H1 (cell line): ENCODE measurements around the gene UBA3. TPM values are rescaled to one million over a fixed set of nuclear protein-coding genes. Genes with fewer than 3 reads are reported as not detected.

Experiments
- CTCF ChIA-PET: fragments of 300-600 bp; sonication (Branson Sonifier 250); formaldehyde crosslinking; loops from one replicate; lab custom pipeline; 2021; ENCODE audit not compliant: partially characterized antibody; lab: Charles Lee
- POLR2A ChIA-PET: fragments of 300-600 bp; sonication (Branson Sonifier 250); formaldehyde crosslinking; loops from one replicate; lab custom pipeline; 2021; ENCODE audit warnings: inconsistent platforms; ENCODE audit not compliant: partially characterized antibody; lab: Charles Lee
- DNase-seq, 2 experiments: peaks; one replicate each; pipeline versions ENCODE4 v3.0.0 to v3.0.0-alpha.2; 2010 to 2022; ENCODE audit warnings: low spot score in 2 of 2, low read depth in 1 of 2, mixed read lengths in 1 of 2
- FAIRE-seq: peaks from 2 replicates; lab custom pipeline; 2011; peaks lifted over from hg19 to GRCh38; lab: Jason Lieb, UNC
- H2AFZ ChIP-seq: 2 replicates; pipeline ENCODE4 v1.8.1; 2012; ENCODE audit warnings: low read length, inconsistent platforms
- H2AK5ac ChIP-seq: 2 replicates; pipeline ENCODE4 v1.6.1; 2013; ENCODE audit warnings: low read depth, low read length
- H2BK120ac ChIP-seq: replicated peaks from 2 replicates; pipeline ENCODE3; 2013; ENCODE audit warnings: low read depth, low read length, inconsistent platforms
- H2BK12ac ChIP-seq: 2 replicates; pipeline ENCODE4 v1.6.1; 2013; ENCODE audit warnings: low read depth, low read length
- H2BK15ac ChIP-seq: 2 replicates; pipeline ENCODE4 v1.6.1; 2013; ENCODE audit warnings: low read length
- H2BK20ac ChIP-seq: 2 replicates; pipeline ENCODE4 v1.6.1; 2013; ENCODE audit warnings: low read length
- H2BK5ac ChIP-seq: 2 replicates; pipeline ENCODE4 v1.6.1; 2013; ENCODE audit warnings: low read depth, low read length
- H3K14ac ChIP-seq: 2 replicates; pipeline ENCODE4 v1.6.1; 2013; ENCODE audit warnings: inconsistent platforms; ENCODE audit not compliant: insufficient read length
- H3K18ac ChIP-seq: 2 replicates; pipeline ENCODE4 v1.6.1; 2013; ENCODE audit warnings: low read length; ENCODE audit errors: extremely low read depth
- H3K23ac ChIP-seq: 2 replicates; pipeline ENCODE4 v1.6.1; 2013; ENCODE audit warnings: inconsistent platforms; ENCODE audit not compliant: insufficient read length
- H3K23me2 ChIP-seq: 2 replicates; pipeline ENCODE4 v1.6.1; 2013; ENCODE audit warnings: low read depth, low read length
- H3K27ac ChIP-seq: 2 replicates; pipeline ENCODE4 v1.6.1; 2011; ENCODE audit warnings: low read depth, low read length, inconsistent platforms
- H3K27me3 ChIP-seq, 4 experiments: replicated peaks in 1 of 4; 1 replicate in 1 of 4; 2 replicates in 3 of 4; pipeline versions ENCODE4 v1.6.1 to v1.8.1; 2011 to 2013; ENCODE audit warnings: low read length in 3 of 4, mild to moderate bottlenecking in 3 of 4, inconsistent platforms in 2 of 4, mixed read lengths in 2 of 4, moderate library complexity in 1 of 4; ENCODE audit not compliant: control insufficient read depth in 3 of 4, insufficient read depth in 3 of 4; ENCODE audit errors: extremely low read depth in 1 of 4
- H3K36me3 ChIP-seq, 4 experiments: 2 replicates each; pipeline versions ENCODE4 v1.6.1 to v1.8.1; 2011 to 2013; ENCODE audit warnings: mild to moderate bottlenecking in 4 of 4, low read length in 3 of 4, moderate library complexity in 2 of 4, control low read depth in 1 of 4, inconsistent platforms in 1 of 4; ENCODE audit not compliant: insufficient read depth in 4 of 4, control insufficient read depth in 2 of 4
- H3K4ac ChIP-seq: replicated peaks from 2 replicates; pipeline ENCODE3; 2013; ENCODE audit warnings: low read length, low read depth, mixed read lengths, inconsistent platforms; ENCODE audit not compliant: insufficient read length
- H3K4me1 ChIP-seq, 4 experiments: replicated peaks in 1 of 4; 1 replicate in 1 of 4; 2 replicates in 3 of 4; pipeline versions ENCODE4 v1.6.1 to v1.8.1; 2011 to 2013; ENCODE audit warnings: low read length in 3 of 4, inconsistent platforms in 2 of 4, mixed read lengths in 1 of 4; ENCODE audit not compliant: insufficient read depth in 4 of 4, control insufficient read depth in 3 of 4
- H3K4me2 ChIP-seq, 2 experiments: 2 replicates each; pipeline versions ENCODE4 v1.6.1 to v1.8.1; 2011 to 2013; ENCODE audit warnings: low read depth in 2 of 2, low read length in 2 of 2, control low read depth in 1 of 2, inconsistent platforms in 1 of 2, mild to moderate bottlenecking in 1 of 2; ENCODE audit not compliant: insufficient read depth in 1 of 2
- H3K4me3 ChIP-seq, 4 experiments: fragments of 200-600, 300-600 bp in 1 of 4; sonication (generic), shearing (Covaris generic), sonication (Bioruptor Twin) in 1 of 4; 2 replicates each; pipeline versions ENCODE4 v1.5.1 to v1.8.1; 2011 to 2016; ENCODE audit warnings: low read length in 4 of 4, low read depth in 3 of 4, control low read depth in 2 of 4, inconsistent platforms in 2 of 4, mild to moderate bottlenecking in 2 of 4, mixed read lengths in 1 of 4, moderate library complexity in 1 of 4; ENCODE audit not compliant: insufficient read depth in 2 of 4; ENCODE audit errors: extremely low read depth in 1 of 4
- H3K56ac ChIP-seq: replicated peaks from 2 replicates; pipeline ENCODE3; 2013; ENCODE audit warnings: low read depth, mild to moderate bottlenecking, mixed read lengths, low read length, inconsistent platforms; ENCODE audit not compliant: insufficient read length
- H3K79me1 ChIP-seq: 2 replicates; pipeline ENCODE4 v1.6.1; 2013; ENCODE audit warnings: low read depth, low read length, control low read depth
- H3K79me2 ChIP-seq, 2 experiments: 2 replicates each; pipeline versions ENCODE4 v1.6.1 to v1.8.1; 2012 to 2013; ENCODE audit warnings: low read length in 2 of 2, mild to moderate bottlenecking in 2 of 2, inconsistent platforms in 1 of 2; ENCODE audit not compliant: insufficient read depth in 2 of 2, control insufficient read depth in 1 of 2
- H3K9ac ChIP-seq, 4 experiments: replicated peaks in 1 of 4; 1 replicate in 1 of 4; 2 replicates in 3 of 4; pipeline versions ENCODE4 v1.6.1 to v1.8.1; 2011 to 2013; ENCODE audit warnings: low read depth in 3 of 4, low read length in 3 of 4, control low read depth in 2 of 4, mild to moderate bottlenecking in 2 of 4, moderate library complexity in 2 of 4, inconsistent platforms in 1 of 4; ENCODE audit errors: extremely low read depth in 1 of 4
- H3K9me3 ChIP-seq, 2 experiments: 2 replicates each; pipeline versions ENCODE4 v1.6.1 to v1.8.1; 2012 to 2013; ENCODE audit warnings: mild to moderate bottlenecking in 2 of 2, moderate library complexity in 2 of 2, control low read depth in 1 of 2, inconsistent platforms in 1 of 2, low read depth in 1 of 2, low read length in 1 of 2, mixed read lengths in 1 of 2; ENCODE audit not compliant: insufficient read depth in 2 of 2
- H4K20me1 ChIP-seq, 2 experiments: replicated peaks in 1 of 2; 2 replicates each; pipeline versions ENCODE3 to v1.8.1; 2011 to 2013; ENCODE audit warnings: inconsistent platforms in 2 of 2, low read length in 2 of 2, mild to moderate bottlenecking in 1 of 2; ENCODE audit not compliant: insufficient read depth in 2 of 2, control insufficient read depth in 1 of 2
- H4K5ac ChIP-seq: 2 replicates; pipeline ENCODE4 v1.6.1; 2013; ENCODE audit warnings: low read length, low read depth, mixed read lengths, inconsistent platforms; ENCODE audit not compliant: insufficient read length
- H4K8ac ChIP-seq: 2 replicates; pipeline ENCODE4 v1.8.0; 2013; ENCODE audit warnings: mild to moderate bottlenecking, moderate library complexity, low read length, inconsistent platforms; ENCODE audit not compliant: insufficient read depth; ENCODE audit errors: extremely low read depth
- H4K91ac ChIP-seq: replicated peaks from 2 replicates; pipeline ENCODE3; 2013; ENCODE audit warnings: low read length, mixed read lengths, inconsistent platforms; ENCODE audit not compliant: insufficient read length
- ASH2L ChIP-seq: fragments of 200-600, 300-600 bp; sonication (generic); IDR thresholded peaks from one replicate; pipeline ENCODE4 v1.7.1; 2017; ENCODE audit warnings: low read length
- CBX5 ChIP-seq: fragments of 300-800, 300-1000 bp; sonication (generic); IDR thresholded peaks from 2 replicates; pipeline ENCODE4 v1.7.1; 2016; ENCODE audit warnings: antibody characterized with exemption, low read length, low read depth
- CHD1 ChIP-seq: IDR thresholded peaks from 2 replicates; pipeline ENCODE4 v1.6.1; 2012; ENCODE audit warnings: low read depth, low read length, improper control_type of control experiment
- CHD2 ChIP-seq: IDR thresholded peaks from 2 replicates; pipeline ENCODE4 v1.6.1; 2012; ENCODE audit warnings: low read length, improper control_type of control experiment
- FOSL1 ChIP-seq: IDR thresholded peaks from 2 replicates; pipeline ENCODE4 v1.6.1; 2011; ENCODE audit warnings: mild to moderate bottlenecking, low read depth, low read length, moderate library complexity; ENCODE audit not compliant: insufficient read depth
- GTF2F1 ChIP-seq: IDR thresholded peaks from 2 replicates; pipeline ENCODE4 v1.6.1; 2012; ENCODE audit warnings: low read depth, low read length, improper control_type of control experiment, borderline replicate concordance
- HDAC2 ChIP-seq, 2 experiments: fragments of 300-600 bp in 1 of 2; sonication (generic) in 1 of 2; IDR thresholded peaks; 2 replicates each; pipeline ENCODE4 v1.6.1; 2011 to 2012; ENCODE audit warnings: low read depth in 2 of 2, low read length in 2 of 2, mild to moderate bottlenecking in 2 of 2, moderate library complexity in 2 of 2, borderline replicate concordance in 1 of 2, inconsistent platforms in 1 of 2
- KDM4A ChIP-seq: IDR thresholded peaks from one replicate; pipeline ENCODE4 v1.7.1; 2012; ENCODE audit warnings: low read depth, mild to moderate bottlenecking, moderate library complexity, low read length, inconsistent platforms; ENCODE audit not compliant: severe bottlenecking
- POLR2AphosphoS5 ChIP-seq: IDR thresholded peaks from 2 replicates; pipeline ENCODE4 v1.6.1; 2011; ENCODE audit warnings: low read depth, low read length
- RBBP5 ChIP-seq: IDR thresholded peaks from 2 replicates; pipeline ENCODE4 v1.7.1; 2012; ENCODE audit warnings: low read depth, mild to moderate bottlenecking, inconsistent platforms, low read length, moderate library complexity, borderline replicate concordance
- SRF ChIP-seq: IDR thresholded peaks from 2 replicates; pipeline ENCODE4 v1.6.1; 2011; ENCODE audit warnings: mild to moderate bottlenecking, low read depth, low read length, moderate library complexity
- TCF12 ChIP-seq: IDR thresholded peaks from 2 replicates; pipeline ENCODE4 v1.6.1; 2011; ENCODE audit warnings: low read depth, mild to moderate bottlenecking, low read length
- YY1 ChIP-seq: IDR thresholded peaks from 2 replicates; pipeline ENCODE4 v1.6.1; 2011; ENCODE audit warnings: low read depth, mild to moderate bottlenecking, low read length
- WGBS, 2 experiments: shearing (Covaris generic) in 1 of 2; methylation state at CpG; one replicate each; pipeline versions ENCODE4 v1.1.6 to v1.1.7; 2013 to 2015; ENCODE audit warnings: low lambda C conversion rate in 2 of 2, mixed read lengths in 2 of 2, inconsistent platforms in 1 of 2, low coverage in 1 of 2, missing lambda C conversion rate in 1 of 2; ENCODE audit not compliant: insufficient replicate concordance in 2 of 2, insufficient coverage in 1 of 2, insufficient read length in 1 of 2; ENCODE audit errors: extremely low coverage in 1 of 2, missing lambda C conversion rate in 1 of 2; 5-methylcytosine and 5-hydroxymethylcytosine counted together
- polyA plus RNA-seq, 7 experiments: library from polyadenylated mRNA; depleted of rRNA in 3 of 7; stranded (reverse) in 5 of 7; unstranded in 2 of 7; fragments of >200 nt in 5 of 7; fragments of 200-250 nt in 2 of 7; gene quantifications; 1 replicate in 5 of 7; 2 replicates in 1 of 7; 4 replicates in 1 of 7; pipeline versions ENCODE4 v1.2.1 to v1.2.3, GENCODE V29; 2011 to 2013; ENCODE audit warnings: missing spikeins in 2 of 7, mixed read lengths in 2 of 7
- total RNA-seq: library from RNA; stranded (reverse); fragmentation: NEBNext Ultra II Directional; extraction: Animal tissue kit (Norgen Biotek cat#: 25700); gene quantifications from 2 replicates; pipeline ENCODE4 v1.2.1, GENCODE V29; 2021
- TF ChIP-seq, protein P1 (sequence below): IDR thresholded peaks from 2 replicates; pipeline ENCODE4 v1.6.1; 2011; ENCODE audit warnings: low read depth, mild to moderate bottlenecking, low read length; ENCODE audit not compliant: insufficient read depth

Gene UBA3
- total and polyA plus RNA-seq, 2 of the 8 experiments (the other 6 are each of a cell fraction or from before 2014, with no cell fraction given), result 40.8 to 97.8 TPM

DNA sequence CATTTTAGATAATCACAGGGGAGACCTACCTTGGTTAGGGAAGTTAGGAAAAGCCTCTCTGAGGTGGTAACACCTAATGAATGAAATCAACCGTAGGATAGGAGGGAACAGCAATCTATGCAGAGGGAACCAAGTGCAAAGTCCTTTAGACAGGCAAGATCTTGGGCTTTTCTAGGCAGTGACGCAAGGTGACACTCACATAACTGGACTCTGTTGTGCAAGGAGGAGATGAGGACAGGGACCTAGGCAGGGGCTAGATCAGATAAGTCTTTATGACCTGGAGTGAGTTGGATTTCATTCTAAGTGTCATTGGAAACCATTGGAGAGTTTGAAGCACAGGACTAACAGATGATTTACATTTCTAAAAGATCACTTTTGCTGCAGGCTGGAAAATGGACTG is 46.8 kb upstream of the UBA3 start:
- Histone ChIP-seq H3K9me3 (no peaks in the 10 kb centered on the region), H3K18ac (no peak overlapping the region), H2BK12ac (no peak overlapping the region), H3K36me3 (no peaks in the 10 kb centered on the region), H3K27me3 (no peaks in the 10 kb centered on the region), H4K8ac (no peak overlapping the region), H3K23ac (no peak overlapping the region), H2BK5ac (no peak overlapping the region), H3K79me2 (no peaks in the 10 kb centered on the region), H3K79me1 (no peaks in the 10 kb centered on the region), H2BK20ac (no peak overlapping the region), H3K27ac (no peak overlapping the region), H3K4me2 (no peak overlapping the region), H2AK5ac (no peak overlapping the region), H3K4me3 (no peak overlapping the region), H3K23me2 (no peaks in the 10 kb centered on the region; the same call in 1 of the 2 replicates), H3K14ac (no peak overlapping the region), H4K20me1 (no peaks in the 10 kb centered on the region), H4K5ac (no peak overlapping the region), H2BK15ac (no peak overlapping the region), H4K91ac (no peak overlapping the region), H3K9ac (no peak overlapping the region), H3K56ac (no peak overlapping the region), H2BK120ac (no peak overlapping the region), H3K4me1 (no peaks in the 10 kb centered on the region), H3K4ac (no peak overlapping the region), H2AFZ (no peak overlapping the region)
- DNase-seq, result no peak
- FAIRE-seq, result peak; percentile 7
- CTCF ChIA-PET, result interaction anchor here (0.6 to 3.6 kb wide), 6 partner anchors 22 to 184 kb away, joined by 3 to 21 read pairs (median 4); no protein-coding TSS in a partner anchor
- 100% methylated on average over 2 of the region's 2 CpGs; no CpG with 5 or more reads in 1 of the 2 experiments for WGBS, 2 experiments
- POLR2A ChIA-PET, result interaction anchor here (0.7 kb wide), 1 partner anchor 12 kb away, joined by 3 read pairs; no protein-coding TSS in a partner anchor
- TF ChIP-seq ASH2L (no peak), HDAC2 (IDR thresholded peaks at IDR 0.05; ENCODE audit: borderline replicate concordance in 1 of 2, low read depth in 2 of 2, low read length in 2 of 2) (no peak), SRF (no peak), TCF12 (no peak), CHD2 (no peak), RBBP5 (no peak), YY1 (no peak), KDM4A (no peak), CBX5 (no peak), GTF2F1 (no peak), FOSL1 (no peak), CHD1 (no peak), POLR2AphosphoS5 (no peak)
- TF ChIP-seq, protein P1, sequence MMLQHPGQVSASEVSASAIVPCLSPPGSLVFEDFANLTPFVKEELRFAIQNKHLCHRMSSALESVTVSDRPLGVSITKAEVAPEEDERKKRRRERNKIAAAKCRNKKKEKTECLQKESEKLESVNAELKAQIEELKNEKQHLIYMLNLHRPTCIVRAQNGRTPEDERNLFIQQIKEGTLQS, result no peak
